Tibial artery (tissue), 4 donors: ENCODE data around the gene WDR13.

Source experiments
- DNase-seq, 2 donors: peaks; one replicate each; pipeline ENCODE4 v3.0.0-alpha.2; 2019
- H3K27ac ChIP-seq, 2 donors: fragments of 200-600 bp; sonication (generic) in 1 of 2; 1 replicate in 1 of 2; 2 replicates in 1 of 2; pipeline ENCODE4 v1.5.1; 2018 to 2019; ENCODE audit warnings: mild to moderate bottlenecking in 1 of 2
- H3K27me3 ChIP-seq, 2 donors: fragments of 200-600 bp; sonication (generic) in 1 of 2; one replicate each; pipeline versions ENCODE4 v1.5.1 to v1.6.0; 2016 to 2019
- H3K36me3 ChIP-seq, 3 donors: fragments of 200-600 bp; sonication (generic) in 2 of 3; one replicate each; pipeline ENCODE4 v1.5.1; 2016 to 2019; ENCODE audit warnings: mild to moderate bottlenecking in 2 of 3
- H3K4me1 ChIP-seq, 4 donors: fragments of 200-600 bp; sonication (generic) in 2 of 4; 1 replicate in 3 of 4; 2 replicates in 1 of 4; pipeline ENCODE4 v1.5.1; 2016 to 2019
- H3K4me3 ChIP-seq, 2 donors: fragments of 200-600 bp; sonication (generic) in 1 of 2; 1 replicate in 1 of 2; 2 replicates in 1 of 2; pipeline ENCODE4 v1.5.1; 2018 to 2019; ENCODE audit warnings: mild to moderate bottlenecking in 2 of 2
- H3K9me3 ChIP-seq, 3 donors: fragments of 200-600 bp; sonication (generic) in 1 of 3; one replicate each; pipeline ENCODE4 v1.5.1; 2016 to 2019
- intact Hi-C: fragments of 100-400 bp; cut with DNase I; formaldehyde crosslinking; loops from one replicate; pipeline ENCODE4 v1.15.0; 2023; ENCODE audit warnings: low total_unique reads
- TF ChIP-seq, protein P1 (sequence below), 2 experiments: fragments of 200-600 bp in 1 of 2; fragments of 450-650 bp in 1 of 2; IDR thresholded peaks; one replicate each; pipeline ENCODE4 v1.5.1; 2017 to 2019; ENCODE audit warnings: antibody characterized with exemption in 2 of 2, mild to moderate bottlenecking in 1 of 2, moderate library complexity in 1 of 2

WDR13 gene

DNA sequence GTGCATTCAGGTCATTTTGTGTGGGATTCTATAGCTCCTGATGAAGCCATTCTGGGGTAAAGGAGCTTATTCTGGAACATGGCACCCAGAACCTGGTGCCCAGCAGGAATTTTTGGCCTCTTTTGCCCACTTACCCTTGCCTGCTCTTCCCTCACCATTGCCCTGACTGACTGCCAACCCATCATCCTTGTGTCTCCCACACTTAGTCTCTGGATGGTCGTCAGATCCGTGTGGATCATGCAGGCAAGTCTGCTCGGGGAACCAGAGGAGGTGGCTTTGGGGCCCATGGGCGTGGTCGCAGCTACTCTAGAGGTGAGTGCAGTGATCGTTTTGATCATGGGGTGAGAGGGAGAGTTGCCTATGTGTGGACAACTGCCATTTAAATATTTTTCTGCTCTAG, 21.2 kb upstream of the WDR13 start:
- TF ChIP-seq, protein P1, sequence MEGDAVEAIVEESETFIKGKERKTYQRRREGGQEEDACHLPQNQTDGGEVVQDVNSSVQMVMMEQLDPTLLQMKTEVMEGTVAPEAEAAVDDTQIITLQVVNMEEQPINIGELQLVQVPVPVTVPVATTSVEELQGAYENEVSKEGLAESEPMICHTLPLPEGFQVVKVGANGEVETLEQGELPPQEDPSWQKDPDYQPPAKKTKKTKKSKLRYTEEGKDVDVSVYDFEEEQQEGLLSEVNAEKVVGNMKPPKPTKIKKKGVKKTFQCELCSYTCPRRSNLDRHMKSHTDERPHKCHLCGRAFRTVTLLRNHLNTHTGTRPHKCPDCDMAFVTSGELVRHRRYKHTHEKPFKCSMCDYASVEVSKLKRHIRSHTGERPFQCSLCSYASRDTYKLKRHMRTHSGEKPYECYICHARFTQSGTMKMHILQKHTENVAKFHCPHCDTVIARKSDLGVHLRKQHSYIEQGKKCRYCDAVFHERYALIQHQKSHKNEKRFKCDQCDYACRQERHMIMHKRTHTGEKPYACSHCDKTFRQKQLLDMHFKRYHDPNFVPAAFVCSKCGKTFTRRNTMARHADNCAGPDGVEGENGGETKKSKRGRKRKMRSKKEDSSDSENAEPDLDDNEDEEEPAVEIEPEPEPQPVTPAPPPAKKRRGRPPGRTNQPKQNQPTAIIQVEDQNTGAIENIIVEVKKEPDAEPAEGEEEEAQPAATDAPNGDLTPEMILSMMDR (IDR thresholded peaks at IDR 0.05), result no peak
- no peaks in the 10 kb centered on the region for H3K9me3 ChIP-seq
- peak overlapping the region in 1 of 2 donors; percentile 80 for H3K4me3 ChIP-seq
- no peaks in the 10 kb centered on the region for H3K27me3 ChIP-seq
- H3K36me3 ChIP-seq, result peaks cover 29 to 41% (median 39%) of the 10 kb centered on the region in 3 donors
- intact Hi-C loops, result no loop called here
- DNase-seq, result no peak
- H3K27ac ChIP-seq, result peak overlapping the region; percentile 97 to 99
- peaks cover 0 to 22% (median 14%) of the 10 kb centered on the region in 4 donors for H3K4me1 ChIP-seq

DNA sequence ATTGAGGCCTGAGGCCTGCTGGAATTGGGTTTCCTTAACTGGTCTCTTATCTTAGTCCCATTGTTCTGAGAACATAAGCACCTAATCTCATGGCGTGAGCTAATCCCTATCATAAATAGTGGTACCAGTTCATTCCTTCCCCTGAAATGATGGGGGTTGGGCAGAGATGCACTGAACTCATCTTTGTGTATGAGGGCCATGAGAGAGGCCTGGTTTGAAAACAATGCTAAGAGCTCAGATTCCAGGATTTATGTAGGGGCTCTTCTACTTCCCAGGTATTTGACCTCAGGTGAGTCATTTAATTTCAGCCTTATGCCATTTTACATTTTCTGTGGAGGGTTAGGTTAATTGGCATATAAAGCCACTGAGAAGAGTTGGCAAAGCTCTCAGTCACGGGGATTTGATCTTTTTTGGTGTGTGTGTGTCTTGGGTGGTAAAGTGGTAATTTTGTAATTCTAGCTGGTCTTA, 18.6 kb upstream of the WDR13 start:
- intact Hi-C loops, result no loop called here
- no peak overlapping the region for H3K27ac ChIP-seq
- H3K36me3 ChIP-seq, result peaks cover 29 to 41% (median 39%) of the 10 kb centered on the region in 3 donors
- H3K4me3 ChIP-seq, result no peak overlapping the region
- H3K4me1 ChIP-seq, result peaks cover 0 to 22% (median 14%) of the 10 kb centered on the region in 4 donors
- no peak for DNase-seq
- no peaks in the 10 kb centered on the region for H3K27me3 ChIP-seq
- no peaks in the 10 kb centered on the region for H3K9me3 ChIP-seq
- TF ChIP-seq, protein P1 (IDR thresholded peaks at IDR 0.05), result no peak

DNA sequence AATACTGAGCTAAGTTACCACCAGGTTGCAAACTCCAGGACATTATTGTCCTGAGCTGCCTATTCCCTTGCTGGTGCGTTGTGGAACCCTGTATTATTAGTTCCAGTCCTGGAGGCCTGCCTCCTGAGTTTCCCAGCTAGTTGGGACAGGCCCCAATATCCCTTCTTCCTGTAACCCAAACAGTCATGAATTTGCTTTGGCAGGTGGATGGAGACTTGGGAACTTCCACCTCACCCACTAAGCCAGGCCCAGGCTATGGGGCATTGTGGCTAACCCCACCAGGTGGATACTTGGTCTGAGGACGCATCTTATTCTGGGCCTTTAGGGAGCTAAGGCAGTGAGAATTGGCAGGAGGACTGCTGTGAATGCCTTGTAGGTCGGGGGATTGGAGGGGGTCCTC, 18.0 kb upstream of the WDR13 start:
- Histone ChIP-seq H3K4me3 (no peak overlapping the region), H3K4me1 (peaks cover 0 to 22% (median 14%) of the 10 kb centered on the region in 4 donors), H3K36me3 (peaks cover 29 to 41% (median 39%) of the 10 kb centered on the region in 3 donors), H3K9me3 (no peaks in the 10 kb centered on the region), H3K27me3 (no peaks in the 10 kb centered on the region), H3K27ac (no peak overlapping the region)
- DNase-seq, result no peak
- TF ChIP-seq, protein P1 (IDR thresholded peaks at IDR 0.05), result no peak
- intact Hi-C loops, result no loop called here

GRCh38 chrX:48580662-48581061, 16.6 kb upstream of the WDR13 start:
- TF ChIP-seq, protein P1 (IDR thresholded peaks at IDR 0.05), result no peak
- no peak overlapping the region for H3K27ac ChIP-seq
- H3K4me3 ChIP-seq, result no peak overlapping the region
- H3K36me3 ChIP-seq, result peaks cover 25 to 36% (median 35%) of the 10 kb centered on the region in 3 donors
- no peaks in the 10 kb centered on the region for H3K9me3 ChIP-seq
- H3K4me1 ChIP-seq, result peaks cover 0 to 15% (median 8%) of the 10 kb centered on the region in 4 donors
- no peaks in the 10 kb centered on the region for H3K27me3 ChIP-seq
- no peak for DNase-seq
- intact Hi-C loops, result no loop called here

- Histone ChIP-seq H3K36me3 (no peaks in the 10 kb centered on the region), H3K27me3 (no peaks in the 10 kb centered on the region), H3K4me3 (no peak overlapping the region), H3K4me1 (no peaks in the 10 kb centered on the region), H3K27ac (no peak overlapping the region), H3K9me3 (no peaks in the 10 kb centered on the region)
- no peak for DNase-seq
- TF ChIP-seq, protein P1 (IDR thresholded peaks at IDR 0.05), result no peak
- intact Hi-C loops, result no loop called here
Measured at GRCh38 chrX:48584698-48585097, 12.6 kb upstream of the WDR13 start.
